ENCODE measurements around the gene CHL1. TPM values are rescaled to one million over a fixed set of nuclear protein-coding genes. Genes with fewer than 3 reads are reported as not detected.

Gene CHL1
- total and polyA plus RNA-seq, 4 donors, result 0.08 to 11.7 (median 7.0) TPM; not detected in 1

GRCh38 chr3:458124-458523 lies 261.6 kb downstream of the CHL1 start:
- Histone ChIP-seq H3K9me3 (ENCODE audit: control insufficient read depth, low read length) (no peaks in the 10 kb centered on the region), H3K4me1 (ENCODE audit: control insufficient read depth in 1 of 2, insufficient read depth in 2 of 2, low read length in 2 of 2) (peaks cover 0 to 10% of the 10 kb centered on the region in 2 donors), H3K27me3 (ENCODE audit: control insufficient read depth in 1 of 2, insufficient read depth in 2 of 2, low read length in 1 of 2) (no peaks in the 10 kb centered on the region), H3K27ac (ENCODE audit: low read depth in 1 of 2, low read length in 2 of 2) (no peak overlapping the region), H3K4me3 (ENCODE audit: low read length in 2 of 2) (no peak overlapping the region), H3K36me3 (ENCODE audit: control insufficient read depth in 1 of 2, insufficient read depth in 2 of 2, low read length in 1 of 2) (no peaks in the 10 kb centered on the region)
- DNase-seq (no peak), ATAC-seq (ENCODE audit: low FRiP score) (no peak)
- intact Hi-C loops (cut with DNase I), result no loop called here
- 29 to 43% methylated on average over 3 of the region's 3 CpGs for WGBS, 2 donors

GRCh38 chr3:458653-459310 lies 262.2 kb downstream of the CHL1 start:
- no peak overlapping the region for H3K27ac ChIP-seq (ENCODE audit: low read depth in 1 of 2, low read length in 2 of 2)
- DNase-seq (no peak), ATAC-seq (ENCODE audit: low FRiP score) (no peak)
- H3K9me3 ChIP-seq (ENCODE audit: control insufficient read depth, low read length), result no peaks in the 10 kb centered on the region
- no peak overlapping the region for H3K4me3 ChIP-seq (ENCODE audit: low read length in 2 of 2)
- H3K36me3 ChIP-seq (ENCODE audit: control insufficient read depth in 1 of 2, insufficient read depth in 2 of 2, low read length in 1 of 2), result no peaks in the 10 kb centered on the region
- 84 to 86% methylated on average over 8 of the region's 8 CpGs for WGBS, 2 donors
- no peaks in the 10 kb centered on the region for H3K27me3 ChIP-seq (ENCODE audit: control insufficient read depth in 1 of 2, insufficient read depth in 2 of 2, low read length in 1 of 2)
- intact Hi-C loops (cut with DNase I), result no loop called here
- H3K4me1 ChIP-seq (ENCODE audit: control insufficient read depth in 1 of 2, insufficient read depth in 2 of 2, low read length in 2 of 2), result peaks cover 0 to 10% of the 10 kb centered on the region in 2 donors
